T-cell (primary cell): Measurements from ENCODE around the gene EEF1E1. TPM values are rescaled to one million over a fixed set of nuclear protein-coding genes. Genes with fewer than 3 reads are reported as not detected.

Experiments
- ATAC-seq, 4 experiments: fragments of 200-7000 bp in 3 of 4; fragments of 150-1000 bp in 1 of 4; cut with Tn5 transposase; replicated peaks in 1 of 4; 1 replicate in 3 of 4; 2 replicates in 1 of 4; pipeline ENCODE4 v1.10.0; 2021; ENCODE audit warnings: moderate library complexity in 3 of 4, mild to moderate bottlenecking in 2 of 4, moderate number of reproducible peaks in 1 of 4
- CTCF ChIA-PET, 2 donors: fragments of 300-600 bp; sonication (Branson Sonifier 250); formaldehyde crosslinking; loops; one replicate each; lab custom pipeline; 2022; ENCODE audit warnings: antibody characterized with exemption in 2 of 2; lab: Charles Lee
- POLR2A ChIA-PET, 2 donors: fragments of 300-600 bp; sonication (Branson Sonifier 250); formaldehyde crosslinking; loops; one replicate each; lab custom pipeline; 2022; ENCODE audit warnings: antibody characterized with exemption in 2 of 2; lab: Charles Lee
- DNase-seq, 35 experiments: peaks; one replicate each; pipeline versions ENCODE4 v3.0.0 to v3.0.0-alpha.2; 2013 to 2023
- H3K27ac ChIP-seq: one replicate; pipeline ENCODE4 v1.5.1; 2013; ENCODE audit warnings: low read length
- H3K27me3 ChIP-seq, 2 experiments: replicated peaks in 1 of 2; 1 replicate in 1 of 2; 2 replicates in 1 of 2; pipeline versions ENCODE4 v1.6.1 to v1.7.0; 2013; ENCODE audit warnings: low read length in 1 of 2, mixed read lengths in 1 of 2; ENCODE audit not compliant: control insufficient read depth in 2 of 2, insufficient read depth in 2 of 2; ENCODE audit errors: extremely low read depth in 1 of 2
- H3K36me3 ChIP-seq, 2 donors: 1 replicate in 1 of 2; 2 replicates in 1 of 2; pipeline versions ENCODE4 v1.6.1 to v1.7.0; 2013; ENCODE audit warnings: low read length in 1 of 2; ENCODE audit not compliant: control insufficient read depth in 2 of 2, insufficient read depth in 1 of 2; ENCODE audit errors: extremely low read depth in 1 of 2
- H3K4me1 ChIP-seq, 2 experiments: 1 replicate in 1 of 2; 2 replicates in 1 of 2; pipeline versions ENCODE4 v1.6.1 to v1.7.0; 2013; ENCODE audit warnings: low read length in 2 of 2, mixed read lengths in 1 of 2; ENCODE audit not compliant: insufficient read depth in 2 of 2, control insufficient read depth in 1 of 2; ENCODE audit errors: extremely low read depth in 1 of 2
- H3K4me3 ChIP-seq, 2 donors: 1 replicate in 1 of 2; 2 replicates in 1 of 2; pipeline versions ENCODE4 v1.5.1 to v1.7.0; 2013; ENCODE audit warnings: mild to moderate bottlenecking in 2 of 2, low read length in 1 of 2, moderate library complexity in 1 of 2; ENCODE audit not compliant: control insufficient read depth in 1 of 2; ENCODE audit errors: extremely low read depth in 1 of 2
- H3K9me3 ChIP-seq: 2 replicates; pipeline ENCODE4 v1.7.0; 2013
- H3K27ac Mint-ChIP-seq, 2 donors: one replicate each; pipeline ENCODE4 v1.8.0; 2020 to 2021; ENCODE audit warnings: mild to moderate bottlenecking in 2 of 2, mixed read lengths in 2 of 2
- H3K27me3 Mint-ChIP-seq, 2 donors: one replicate each; pipeline ENCODE4 v1.8.0; 2021 to 2022; ENCODE audit warnings: mixed read lengths in 2 of 2
- H3K36me3 Mint-ChIP-seq: one replicate; pipeline ENCODE4 v1.8.0; 2021; ENCODE audit warnings: mixed read lengths
- H3K4me1 Mint-ChIP-seq, 3 donors: one replicate each; pipeline ENCODE4 v1.8.0; 2020 to 2022; ENCODE audit warnings: mixed read lengths in 3 of 3, mild to moderate bottlenecking in 1 of 3
- H3K4me3 Mint-ChIP-seq, 3 donors: one replicate each; pipeline ENCODE4 v1.8.0; 2020 to 2022; ENCODE audit warnings: mild to moderate bottlenecking in 3 of 3, mixed read lengths in 3 of 3, moderate library complexity in 3 of 3
- H3K9me3 Mint-ChIP-seq, 3 donors: one replicate each; pipeline ENCODE4 v1.8.0; 2020 to 2022; ENCODE audit warnings: mixed read lengths in 3 of 3
- WGBS: methylation state at CpG from one replicate; pipeline ENCODE4 v1.1.5; 2013; ENCODE audit warnings: missing lambda C conversion rate; ENCODE audit not compliant: insufficient coverage; 5-methylcytosine and 5-hydroxymethylcytosine counted together
- total RNA-seq, 35 experiments: library from RNA in 6 of 35; stranded (reverse) in 6 of 35; fragments of 120-200 nt in 1 of 35; gene quantifications; one replicate each; pipeline versions ENCODE4 v1.2.1 to v1.2.4 and lab custom pipeline; 2013 to 2026

The EEF1E1 gene
- total RNA-seq, 5 donors from 2014 or later (not counting 1 experiment from before 2014, with no cell fraction given) = 11.7 to 21.9 (median 19.7) TPM

DNA sequence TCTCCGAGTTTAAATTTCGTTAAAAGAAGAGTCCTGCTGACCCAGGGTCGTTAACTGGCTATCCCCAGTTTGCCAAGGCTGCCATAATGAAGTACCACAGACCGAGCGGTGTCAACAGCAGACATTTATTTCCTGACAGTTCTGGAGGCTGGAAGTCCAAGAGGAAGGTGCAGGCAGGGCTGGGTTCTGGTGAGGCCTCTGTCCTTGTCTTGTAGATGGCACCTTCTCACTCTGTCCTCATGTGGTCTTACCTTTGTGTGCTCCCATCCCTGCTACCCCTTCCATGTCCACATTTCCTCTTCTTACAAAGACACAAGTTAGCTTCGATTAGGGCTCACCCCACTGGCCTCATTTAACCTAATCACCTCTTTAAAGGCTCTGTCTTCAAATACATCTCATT, 29.8 kb upstream of the EEF1E1 start:
- CTCF ChIA-PET = interaction anchor here in 1 of 2 donors (5.0 kb wide), 1 partner anchor 87 kb away, joined by 52 read pairs; no protein-coding TSS in a partner anchor
- ATAC-seq (no peak), DNase-seq (no peak)
- Mint-ChIP-seq H3K4me3 (no peak overlapping the region), H3K27ac (no peak overlapping the region), H3K4me1 (peaks cover 0 to 7% (median 0%) of the 10 kb centered on the region in 3 donors), H3K9me3 (no peaks in the 10 kb centered on the region), H3K36me3 (no peaks in the 10 kb centered on the region), H3K27me3 (peaks cover 20 to 26% of the 10 kb centered on the region in 2 donors)
- WGBS = 58% methylated on average over 5 of the region's 6 CpGs
- H3K27ac ChIP-seq = no peak overlapping the region
- POLR2A ChIA-PET = interaction anchor here (0.5 to 1.4 kb wide), 2 partner anchors 31 to 87 kb away, joined by 3 to 4 read pairs; no protein-coding TSS in a partner anchor
- no peaks in the 10 kb centered on the region for H3K4me1 ChIP-seq
- peaks cover 3 to 4% of the 10 kb centered on the region in 2 experiments for H3K27me3 ChIP-seq
- H3K4me3 ChIP-seq = no peak overlapping the region
- no peaks in the 10 kb centered on the region for H3K9me3 ChIP-seq
- no peaks in the 10 kb centered on the region for H3K36me3 ChIP-seq

DNA sequence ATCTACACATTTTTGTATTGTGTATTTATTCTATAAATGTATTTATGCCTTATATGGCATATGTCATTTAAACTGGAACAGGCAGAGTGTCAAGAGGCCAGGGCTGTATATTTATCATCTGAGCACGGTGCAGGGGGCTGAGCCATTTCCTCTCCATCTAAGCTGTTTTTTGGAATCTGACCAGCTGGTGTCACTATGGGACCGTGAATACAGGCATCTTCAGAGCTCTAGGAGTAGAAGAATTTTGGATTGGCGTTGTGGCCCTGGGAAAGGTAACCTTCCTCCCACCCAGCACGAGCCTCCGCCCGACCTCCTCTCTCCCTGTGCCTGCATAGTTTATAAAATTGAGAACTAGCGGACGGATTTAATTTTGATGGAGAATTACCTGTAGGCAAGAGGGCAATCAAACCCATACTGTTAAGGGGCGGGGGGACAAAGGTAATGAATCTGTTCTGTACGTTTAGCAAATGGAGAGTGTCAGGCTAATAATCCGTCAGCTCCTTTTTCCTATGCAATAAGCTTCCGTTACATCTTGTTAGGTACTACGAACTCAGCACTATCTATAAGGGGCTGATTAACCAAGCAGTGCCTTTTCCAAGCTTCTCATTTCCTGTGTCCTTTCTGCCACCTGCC, 29.0 kb upstream of the EEF1E1 start:
- POLR2A ChIA-PET = interaction anchor here in 1 of 2 donors (1.4 kb wide), 1 partner anchor 88 kb away, joined by 3 read pairs; no protein-coding TSS in a partner anchor
- H3K9me3 ChIP-seq = no peaks in the 10 kb centered on the region
- Mint-ChIP-seq H3K27ac (no peak overlapping the region), H3K36me3 (no peaks in the 10 kb centered on the region), H3K4me1 (peaks cover 0 to 7% (median 0%) of the 10 kb centered on the region in 3 donors), H3K9me3 (no peaks in the 10 kb centered on the region), H3K27me3 (peaks cover 17 to 26% of the 10 kb centered on the region in 2 donors), H3K4me3 (no peak overlapping the region)
- ATAC-seq (peak; percentile 19 to 48 (median 46)), DNase-seq (peak in 21 of 35 experiments; percentile 2 to 57 (median 15))
- H3K36me3 ChIP-seq = no peaks in the 10 kb centered on the region
- WGBS = 67% methylated on average over 6 of the region's 13 CpGs
- no peak overlapping the region for H3K27ac ChIP-seq
- CTCF ChIA-PET = interaction anchor here (0.7 to 5.0 kb wide), 4 partner anchors 87 to 90 kb away, joined by 3 to 52 read pairs (median 8); no protein-coding TSS in a partner anchor
- H3K27me3 ChIP-seq = peaks cover 3 to 4% of the 10 kb centered on the region in 2 experiments
- H3K4me3 ChIP-seq = no peak overlapping the region
- no peaks in the 10 kb centered on the region for H3K4me1 ChIP-seq

DNA sequence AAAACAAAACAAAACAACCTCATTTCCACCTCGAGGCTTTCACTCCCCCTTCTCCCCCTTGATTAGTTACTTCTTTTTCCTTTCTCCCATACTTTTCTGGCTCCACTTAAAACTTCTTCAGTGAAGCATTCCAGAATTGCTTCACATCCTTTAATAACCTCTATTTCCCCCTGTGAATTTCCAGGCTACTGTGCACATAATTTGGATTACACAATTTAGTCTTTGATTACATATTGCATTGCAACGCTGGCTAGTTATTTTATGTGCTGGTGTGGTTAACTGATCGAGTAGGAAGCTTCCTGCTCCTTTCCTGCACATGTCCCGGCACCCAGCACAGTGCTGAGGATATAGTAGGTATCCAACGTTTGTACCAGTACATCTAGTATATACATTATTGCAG, 28.1 kb upstream of the EEF1E1 start:
- H3K4me3 Mint-ChIP-seq = no peak overlapping the region
- ChIA-PET CTCF (interaction anchor here (1.2 to 5.0 kb wide), 3 partner anchors 88 to 91 kb away, joined by 3 to 52 read pairs (median 10); no protein-coding TSS in a partner anchor), POLR2A (no interaction called here)

DNA sequence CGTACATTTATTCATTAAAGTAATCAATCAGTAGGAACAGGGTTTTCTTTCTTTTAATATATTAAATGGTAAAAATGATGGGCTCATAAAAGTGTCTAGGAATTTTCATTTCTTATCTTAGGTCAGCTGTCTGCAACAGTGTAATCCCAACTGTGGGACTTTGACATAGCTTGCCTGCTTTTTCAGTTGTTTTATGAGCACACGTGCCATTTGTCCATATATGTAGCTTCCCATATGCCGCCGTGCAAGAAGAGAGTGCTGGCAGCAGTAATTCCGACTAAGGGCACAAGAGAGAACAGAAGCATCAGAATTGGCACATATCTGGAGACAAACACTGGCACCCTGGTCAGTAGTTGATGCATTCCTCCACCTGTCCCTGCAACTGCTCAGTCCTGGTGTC, 20.9 kb upstream of the EEF1E1 start:
- Histone ChIP-seq H3K4me1 (no peaks in the 10 kb centered on the region), H3K27ac (no peak overlapping the region), H3K36me3 (no peaks in the 10 kb centered on the region), H3K27me3 (peaks cover 0 to 2% of the 10 kb centered on the region in 2 experiments), H3K4me3 (no peak overlapping the region), H3K9me3 (no peaks in the 10 kb centered on the region)
- DNase-seq (no peak), ATAC-seq (no peak)
- no peaks in the 10 kb centered on the region for H3K9me3 Mint-ChIP-seq
- H3K27ac Mint-ChIP-seq = no peak overlapping the region
- POLR2A ChIA-PET = no interaction called here
- H3K4me1 Mint-ChIP-seq = no peaks in the 10 kb centered on the region
- H3K27me3 Mint-ChIP-seq = peaks cover 14 to 16% of the 10 kb centered on the region in 2 donors
- WGBS = 84% methylated on average over 4 of the region's 5 CpGs
- CTCF ChIA-PET = no interaction called here
- no peaks in the 10 kb centered on the region for H3K36me3 Mint-ChIP-seq
- no peak overlapping the region for H3K4me3 Mint-ChIP-seq

More for the DNA sequence above, 28.1 kb upstream of the EEF1E1 start:
- H3K36me3 Mint-ChIP-seq = no peaks in the 10 kb centered on the region
- H3K9me3 Mint-ChIP-seq = no peaks in the 10 kb centered on the region
- no peaks in the 10 kb centered on the region for H3K4me1 ChIP-seq
- H3K27me3 Mint-ChIP-seq = peaks cover 17 to 24% of the 10 kb centered on the region in 2 donors
- DNase-seq (no peak), ATAC-seq (no peak)
- H3K4me3 ChIP-seq = no peak overlapping the region
- peaks cover 0 to 7% (median 0%) of the 10 kb centered on the region in 3 donors for H3K4me1 Mint-ChIP-seq
- 0% methylated on average over 1 of the region's 5 CpGs for WGBS
- no peak overlapping the region for H3K27ac ChIP-seq
- peaks cover 3 to 4% of the 10 kb centered on the region in 2 experiments for H3K27me3 ChIP-seq
- H3K36me3 ChIP-seq = no peaks in the 10 kb centered on the region
- no peaks in the 10 kb centered on the region for H3K9me3 ChIP-seq
- no peak overlapping the region for H3K27ac Mint-ChIP-seq

DNA sequence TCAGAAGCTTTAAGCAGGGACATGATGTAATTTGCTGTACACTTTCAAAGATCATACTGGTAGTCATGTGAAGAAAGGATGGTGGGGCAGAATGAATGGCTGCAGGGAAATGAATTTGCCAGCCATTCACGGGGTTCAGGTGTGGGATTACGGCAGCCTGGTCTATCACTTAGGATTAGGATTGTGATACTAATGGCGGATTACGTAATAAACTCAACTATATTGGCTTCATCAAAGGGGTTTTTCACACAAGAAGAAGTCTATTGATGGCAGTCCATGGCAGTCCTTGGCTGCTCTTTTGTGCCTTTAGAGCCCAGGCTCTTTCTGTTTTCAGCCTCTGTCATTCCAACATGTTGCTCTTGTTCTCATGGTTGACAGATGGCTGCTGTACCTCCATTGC, 12.6 kb upstream of the EEF1E1 start:
- Histone ChIP-seq H3K36me3 (no peaks in the 10 kb centered on the region), H3K27ac (no peak overlapping the region), H3K4me1 (no peaks in the 10 kb centered on the region), H3K4me3 (no peak overlapping the region), H3K9me3 (no peaks in the 10 kb centered on the region), H3K27me3 (peaks cover 2 to 10% of the 10 kb centered on the region in 2 experiments)
- 100% methylated on average over 1 of the region's 4 CpGs for WGBS
- DNase-seq (no peak), ATAC-seq (no peak)
- H3K27ac Mint-ChIP-seq = no peak overlapping the region
- no peaks in the 10 kb centered on the region for H3K4me1 Mint-ChIP-seq
- H3K27me3 Mint-ChIP-seq = peaks cover 25 to 32% of the 10 kb centered on the region in 2 donors
- CTCF ChIA-PET = no interaction called here
- no peaks in the 10 kb centered on the region for H3K36me3 Mint-ChIP-seq
- H3K9me3 Mint-ChIP-seq = no peaks in the 10 kb centered on the region
- POLR2A ChIA-PET = no interaction called here
- no peak overlapping the region for H3K4me3 Mint-ChIP-seq

DNA sequence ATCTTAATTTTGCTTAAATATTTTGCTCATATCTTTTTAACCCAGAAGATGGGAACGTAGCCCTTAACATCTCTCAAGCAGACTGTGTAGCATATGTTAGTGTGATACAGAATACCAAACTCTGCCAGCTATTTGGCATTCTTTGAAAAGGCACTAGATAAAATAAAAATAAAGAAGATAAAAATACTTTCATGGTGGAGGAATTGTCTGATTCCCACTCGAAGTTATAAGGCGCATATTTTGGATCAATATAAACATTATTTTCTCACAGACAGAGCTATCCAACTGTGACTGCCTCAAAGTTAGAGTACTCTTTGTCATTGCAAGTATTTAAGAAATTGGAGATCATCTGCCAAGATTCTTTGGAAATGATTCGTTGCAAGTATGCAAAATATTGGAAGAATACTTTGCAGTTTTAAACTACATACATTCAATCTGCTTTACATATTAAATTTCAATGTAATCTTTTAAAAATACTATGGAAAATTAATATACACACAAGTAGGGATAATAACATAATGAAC, 10.8 kb upstream of the EEF1E1 start:
- Histone ChIP-seq H3K9me3 (no peaks in the 10 kb centered on the region), H3K27me3 (peaks cover 2 to 11% of the 10 kb centered on the region in 2 experiments), H3K4me3 (no peak overlapping the region), H3K4me1 (no peaks in the 10 kb centered on the region), H3K36me3 (no peaks in the 10 kb centered on the region), H3K27ac (no peak overlapping the region)
- no peak overlapping the region for H3K4me3 Mint-ChIP-seq
- no peak for DNase-seq
- ChIA-PET CTCF (no interaction called here), POLR2A (no interaction called here)
- WGBS = no CpG with 5 or more reads among the region's 4 CpGs
- H3K27me3 Mint-ChIP-seq = peaks cover 33 to 42% of the 10 kb centered on the region in 2 donors
- H3K4me1 Mint-ChIP-seq = no peaks in the 10 kb centered on the region
- H3K9me3 Mint-ChIP-seq = no peaks in the 10 kb centered on the region
- no peaks in the 10 kb centered on the region for H3K36me3 Mint-ChIP-seq
- H3K27ac Mint-ChIP-seq = no peak overlapping the region
- ATAC-seq = no peak
